Coronary artery (tissue), 2 donors: Measurements from ENCODE around the gene MYO16.

ENCODE experiments used
- DNase-seq: peaks from one replicate; pipeline ENCODE4 v3.0.0-alpha.2; 2017; ENCODE audit warnings: low spot score
- H3K27ac ChIP-seq, 2 donors: fragments of 200-600 bp; sonication (generic); one replicate each; pipeline ENCODE4 v1.5.1; 2016 to 2019
- H3K4me3 ChIP-seq: fragments of 200-600 bp; sonication (generic); 2 replicates; pipeline ENCODE4 v1.5.1; 2016; ENCODE audit warnings: mild to moderate bottlenecking, moderate library complexity
- CTCF ChIP-seq: fragments of 200-600 bp; sonication (generic); IDR thresholded peaks from one replicate; pipeline ENCODE4 v1.5.1; 2019; ENCODE audit warnings: antibody characterized with exemption

The MYO16 gene

GRCh38 chr13:108629181-108629752 lies at the start of gene MYO16:
Gene MYO16, plus strand, starts transcription at chr13:108629611. Its CDS starts 234 bp downstream, at chr13:108629845.
- TF ChIP-seq CTCF, result no peak
- DNase-seq, result no peak
- H3K27ac ChIP-seq, result no peak within 1 kb of the TSS
- no peak within 1 kb of the TSS for H3K4me3 ChIP-seq

DNA sequence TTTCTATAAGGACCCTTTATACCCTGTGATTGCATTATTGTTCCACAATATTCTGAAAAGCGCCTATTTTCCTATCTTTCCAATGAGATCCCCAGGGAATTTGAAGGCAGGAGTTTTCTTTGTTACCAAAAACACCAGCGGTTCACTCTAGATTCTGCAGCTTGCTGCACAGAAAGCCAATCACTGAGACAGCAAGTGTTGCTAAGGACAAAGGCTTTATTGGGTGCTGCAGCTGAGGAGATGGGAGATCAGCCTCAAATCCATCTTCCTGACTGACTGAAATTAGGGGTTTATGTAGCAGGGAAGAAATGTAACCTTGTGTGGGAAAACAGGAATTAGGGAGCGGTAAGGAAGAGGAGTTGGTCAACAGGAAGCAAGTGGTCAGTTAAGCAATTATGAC lies 42.6 kb upstream of the MYO16 start:
- H3K27ac ChIP-seq, result no peak overlapping the region
- DNase-seq, result no peak
- TF ChIP-seq CTCF, result no peak
- no peak overlapping the region for H3K4me3 ChIP-seq

DNA sequence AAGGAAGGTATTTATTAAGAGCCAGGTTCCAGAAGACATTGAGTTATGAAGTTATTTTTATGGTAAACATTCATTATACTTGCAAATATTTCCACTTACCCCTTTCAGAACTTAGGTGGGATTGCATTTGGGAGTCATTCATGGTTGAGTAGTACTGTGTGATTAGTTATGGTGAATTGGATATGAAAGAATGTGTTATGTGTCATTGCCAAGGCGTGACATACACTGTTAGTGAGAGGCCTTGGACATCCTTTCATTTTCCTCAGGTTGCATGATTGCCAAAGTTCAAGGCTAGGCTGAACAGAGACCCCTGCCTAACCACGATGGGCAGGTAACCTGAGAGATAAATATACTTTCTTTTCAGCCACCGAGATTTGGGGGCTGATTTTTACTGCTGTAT lies 40.9 kb upstream of the MYO16 start:
- no peak for DNase-seq
- TF ChIP-seq CTCF, result no peak
- Histone ChIP-seq H3K27ac (no peak overlapping the region), H3K4me3 (no peak overlapping the region)

GRCh38 chr13:108594153-108594552 lies 35.3 kb upstream of the MYO16 start:
- H3K4me3 ChIP-seq, result no peak overlapping the region
- H3K27ac ChIP-seq, result no peak overlapping the region
- no peak for DNase-seq
- no peak for TF ChIP-seq CTCF

DNA sequence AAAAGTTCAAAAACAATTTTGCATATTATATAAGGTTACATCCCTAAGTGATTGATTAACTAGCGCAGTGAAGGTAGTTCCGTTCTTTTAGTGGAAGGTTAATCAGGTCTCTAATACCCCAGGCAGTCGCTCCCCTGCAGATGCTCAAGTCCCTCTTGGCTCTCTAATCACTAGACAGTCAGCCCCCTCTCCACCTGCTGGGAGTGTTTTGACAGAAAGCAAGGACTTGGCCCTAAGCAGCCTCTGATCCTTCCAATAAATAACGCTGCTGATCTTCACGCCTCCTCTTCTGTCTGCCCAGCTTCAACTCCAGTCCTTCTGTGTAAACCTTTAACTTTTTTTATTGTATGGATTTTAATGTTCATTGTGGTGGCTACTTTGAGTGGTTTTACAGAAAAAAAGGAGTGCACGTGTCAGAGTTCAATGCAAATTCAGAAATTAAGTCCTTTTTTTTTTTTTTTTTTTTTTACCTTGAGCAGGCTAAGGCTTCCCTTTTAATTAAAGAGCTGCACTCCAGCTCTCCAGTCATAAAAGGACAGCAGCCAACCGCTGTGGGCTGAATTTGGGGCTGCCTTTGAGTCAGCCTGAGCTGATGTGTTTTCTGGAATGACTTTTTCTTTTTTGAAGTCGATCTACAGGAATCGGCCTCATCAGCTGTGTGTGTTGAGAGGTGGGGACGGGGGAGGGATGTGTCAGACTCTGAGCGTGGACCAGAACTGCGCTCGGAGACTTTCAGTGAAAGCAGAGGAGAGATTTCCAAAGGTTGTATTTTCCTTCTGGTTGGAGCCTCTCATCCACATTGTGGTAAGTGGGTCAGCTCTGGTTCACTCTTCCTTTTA lies 33.8 kb upstream of the MYO16 start:
- TF ChIP-seq CTCF, result no peak
- H3K4me3 ChIP-seq, result no peak overlapping the region
- no peak for DNase-seq

DNA sequence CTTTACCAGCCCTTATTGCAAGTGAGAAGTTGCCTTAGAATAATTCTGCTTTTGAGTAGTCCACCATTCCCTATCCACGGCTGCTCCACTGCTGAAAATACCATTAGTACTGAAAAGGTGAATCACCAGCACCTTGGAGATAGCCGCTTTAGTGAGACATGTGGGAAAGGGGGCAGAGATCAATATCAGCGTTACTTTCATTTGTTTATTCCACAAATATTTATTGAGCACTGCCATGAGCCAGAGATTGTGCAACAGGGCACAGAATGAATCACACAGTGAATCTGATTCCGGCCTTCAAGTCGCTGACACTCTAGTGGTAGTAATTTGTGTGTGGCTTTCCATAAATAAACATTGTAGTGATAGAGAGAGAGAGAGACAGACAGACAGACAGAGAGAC lies 31.5 kb upstream of the MYO16 start:
- no peak for TF ChIP-seq CTCF
- H3K4me3 ChIP-seq, result no peak overlapping the region
- no peak for DNase-seq
- H3K27ac ChIP-seq, result no peak overlapping the region

More for the DNA sequence above, 33.8 kb upstream of the MYO16 start:
- H3K27ac ChIP-seq, result no peak overlapping the region

DNA sequence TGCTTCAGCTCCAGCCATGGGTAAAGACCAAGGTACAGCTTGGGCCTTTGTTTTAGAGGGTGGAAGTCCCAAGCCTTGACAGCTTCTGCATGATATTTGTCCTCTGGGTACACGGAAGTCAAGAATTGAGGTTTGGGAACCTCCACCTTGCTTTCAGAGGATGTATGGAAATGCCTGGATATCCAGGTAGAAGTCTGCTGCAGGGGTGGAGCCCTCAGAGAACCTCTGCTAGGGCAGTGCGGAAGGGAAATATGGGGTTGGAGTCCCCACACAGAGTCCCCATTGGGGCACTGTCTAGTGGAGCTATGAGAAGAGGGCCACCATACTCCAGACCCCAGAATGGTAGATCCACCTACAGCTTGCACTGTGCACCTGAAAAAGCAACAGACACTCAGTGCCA lies 23.0 kb upstream of the MYO16 start:
- Histone ChIP-seq H3K27ac (no peak overlapping the region), H3K4me3 (no peak overlapping the region)
- no peak for TF ChIP-seq CTCF
- no peak for DNase-seq
